ENCODE measurements around the gene KCNAB1.

DNA sequence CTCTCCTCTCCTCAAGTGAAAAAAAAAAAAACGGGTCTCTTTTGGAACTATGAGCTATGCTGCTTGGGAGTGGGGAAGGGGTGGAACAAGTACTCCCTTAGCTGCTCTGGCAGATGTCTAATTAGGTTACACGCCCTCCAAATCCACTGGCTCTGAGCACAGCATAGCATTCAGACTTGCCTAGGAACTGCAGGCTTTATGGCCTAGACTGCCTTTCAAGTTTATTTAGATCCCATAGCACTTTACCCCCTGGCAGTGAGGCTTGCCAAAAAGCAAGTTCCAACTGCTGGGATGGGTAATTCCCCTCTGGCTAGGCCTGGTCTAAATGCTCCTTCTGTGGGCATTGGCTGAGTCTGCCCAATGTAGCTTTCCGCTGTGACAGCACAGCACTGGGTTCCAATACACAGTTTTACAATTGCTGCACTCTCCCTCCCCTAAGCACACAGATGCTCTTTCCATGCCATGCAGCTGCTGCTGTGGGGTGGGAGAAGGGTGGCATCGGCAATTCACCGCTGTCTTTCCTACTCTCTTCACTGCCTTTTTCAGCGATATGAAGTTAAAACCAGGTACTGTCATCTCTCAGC is 152.8 kb downstream of the KCNAB1 start:
- TF ChIP-seq, protein P1, sequence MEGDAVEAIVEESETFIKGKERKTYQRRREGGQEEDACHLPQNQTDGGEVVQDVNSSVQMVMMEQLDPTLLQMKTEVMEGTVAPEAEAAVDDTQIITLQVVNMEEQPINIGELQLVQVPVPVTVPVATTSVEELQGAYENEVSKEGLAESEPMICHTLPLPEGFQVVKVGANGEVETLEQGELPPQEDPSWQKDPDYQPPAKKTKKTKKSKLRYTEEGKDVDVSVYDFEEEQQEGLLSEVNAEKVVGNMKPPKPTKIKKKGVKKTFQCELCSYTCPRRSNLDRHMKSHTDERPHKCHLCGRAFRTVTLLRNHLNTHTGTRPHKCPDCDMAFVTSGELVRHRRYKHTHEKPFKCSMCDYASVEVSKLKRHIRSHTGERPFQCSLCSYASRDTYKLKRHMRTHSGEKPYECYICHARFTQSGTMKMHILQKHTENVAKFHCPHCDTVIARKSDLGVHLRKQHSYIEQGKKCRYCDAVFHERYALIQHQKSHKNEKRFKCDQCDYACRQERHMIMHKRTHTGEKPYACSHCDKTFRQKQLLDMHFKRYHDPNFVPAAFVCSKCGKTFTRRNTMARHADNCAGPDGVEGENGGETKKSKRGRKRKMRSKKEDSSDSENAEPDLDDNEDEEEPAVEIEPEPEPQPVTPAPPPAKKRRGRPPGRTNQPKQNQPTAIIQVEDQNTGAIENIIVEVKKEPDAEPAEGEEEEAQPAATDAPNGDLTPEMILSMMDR (IDR thresholded peaks at IDR 0.05), result no peak
- no peak for TF ChIP-seq EZH2 (IDR thresholded peaks at IDR 0.05; ENCODE audit: borderline replicate concordance, insufficient read depth, low read depth, low read length, poor library complexity, severe bottlenecking)

All from B cell (primary cell).